ENCODE measurements around the gene TIAM1.

TIAM1 gene

GRCh38 chr21:31130821-31131220 lies 213.2 kb downstream of the TIAM1 start:
- Histone ChIP-seq H3K36me3 (peaks cover 46% of the 10 kb centered on the region), H3K9me3 (no peaks in the 10 kb centered on the region), H3K4me1 (peaks cover 12% of the 10 kb centered on the region; the same call in 1 of the 2 replicates), H3K4me3 (ENCODE audit: low read depth, low read length) (no peak overlapping the region), H3K27me3 (no peaks in the 10 kb centered on the region)
- no peak for DNase-seq
- no peak for TF ChIP-seq CTCF (IDR thresholded peaks at IDR 0.05; ENCODE audit: low read depth, low read length)

GRCh38 chr21:31128234-31128633 lies 215.8 kb downstream of the TIAM1 start:
- no peak for DNase-seq

GRCh38 chr21:31124010-31124409 lies 220.1 kb downstream of the TIAM1 start:
- TF ChIP-seq CTCF (IDR thresholded peaks at IDR 0.05; ENCODE audit: low read depth, low read length) = no peak
- Histone ChIP-seq H3K9me3 (no peaks in the 10 kb centered on the region), H3K4me3 (ENCODE audit: low read depth, low read length) (no peak overlapping the region), H3K36me3 (peaks cover 37% of the 10 kb centered on the region), H3K27me3 (no peaks in the 10 kb centered on the region), H3K4me1 (no peaks in the 10 kb centered on the region)
- no peak for DNase-seq

More at GRCh38 chr21:31128234-31128633, 215.8 kb downstream of the TIAM1 start:
- Histone ChIP-seq H3K27me3 (no peaks in the 10 kb centered on the region), H3K4me3 (ENCODE audit: low read depth, low read length) (no peak overlapping the region), H3K4me1 (peaks cover 6% of the 10 kb centered on the region; the same call in 1 of the 2 replicates), H3K36me3 (peaks cover 42% of the 10 kb centered on the region), H3K9me3 (no peaks in the 10 kb centered on the region)
- TF ChIP-seq CTCF (IDR thresholded peaks at IDR 0.05; ENCODE audit: low read depth, low read length) = no peak

DNA sequence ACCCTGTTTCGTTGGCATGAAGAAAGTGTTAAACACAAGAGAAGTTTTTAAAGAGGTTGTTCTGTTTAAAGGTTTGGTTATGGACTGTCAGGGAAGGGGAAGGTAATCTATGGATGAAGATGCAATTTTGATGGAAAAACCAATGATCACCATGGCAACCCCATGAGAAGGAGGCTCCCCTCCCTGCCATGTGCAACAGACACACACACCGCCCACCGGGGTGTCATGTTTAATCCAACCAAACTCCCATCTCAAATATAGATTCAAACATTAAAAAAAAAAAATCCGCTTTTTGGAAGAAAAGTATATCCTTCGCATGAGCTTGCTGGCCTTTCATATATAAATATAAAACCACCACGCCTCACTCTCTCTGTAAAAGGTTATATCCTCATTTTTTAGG lies 224.9 kb downstream of the TIAM1 start:
- H3K4me3 ChIP-seq (ENCODE audit: low read depth, low read length) = no peak overlapping the region
- H3K27me3 ChIP-seq = no peaks in the 10 kb centered on the region
- TF ChIP-seq CTCF (IDR thresholded peaks at IDR 0.05; ENCODE audit: low read depth, low read length) = no peak
- H3K9me3 ChIP-seq = no peaks in the 10 kb centered on the region
- DNase-seq = no peak
- peaks cover 18% of the 10 kb centered on the region for H3K36me3 ChIP-seq
- H3K4me1 ChIP-seq = 0 out of 2 replicates have a peak, but pooled peaks cover 2% of the 10 kb centered on the region

- H3K36me3 ChIP-seq = peaks cover 8% of the 10 kb centered on the region
- TF ChIP-seq CTCF (IDR thresholded peaks at IDR 0.05; ENCODE audit: low read depth, low read length) = peak; percentile 20; the same call in 1 of the 2 replicates
- H3K4me3 ChIP-seq (ENCODE audit: low read depth, low read length) = no peak overlapping the region
- no peaks in the 10 kb centered on the region for H3K9me3 ChIP-seq
- 0 out of 2 replicates have a peak, but pooled peaks cover 2% of the 10 kb centered on the region for H3K4me1 ChIP-seq
- no peak for DNase-seq
- no peaks in the 10 kb centered on the region for H3K27me3 ChIP-seq
Observed at GRCh38 chr21:31117128-31117916, 226.7 kb downstream of the TIAM1 start.

DNA sequence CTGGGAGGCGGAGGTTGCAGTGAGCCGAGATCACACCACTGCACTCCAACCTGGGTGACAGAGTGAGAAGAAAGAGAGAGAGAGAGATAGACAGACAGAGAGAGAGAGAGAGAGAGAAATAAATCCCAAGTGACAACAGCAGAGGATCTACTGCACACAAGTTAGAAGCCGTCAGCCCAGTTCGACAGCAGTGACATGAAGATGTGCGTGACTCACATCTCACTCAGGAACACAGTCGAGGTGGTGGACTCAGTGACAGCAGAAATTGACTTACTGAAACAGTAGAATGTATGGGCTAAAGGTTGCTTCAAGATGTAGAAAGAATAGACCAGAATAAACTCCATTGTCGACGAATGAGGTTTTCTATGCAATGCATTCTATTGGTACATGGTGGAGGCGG lies 228.8 kb downstream of the TIAM1 start:
- no peak for DNase-seq
- Histone ChIP-seq H3K4me3 (ENCODE audit: low read depth, low read length) (no peak overlapping the region), H3K36me3 (no peaks in the 10 kb centered on the region), H3K27me3 (no peaks in the 10 kb centered on the region), H3K4me1 (0 out of 2 replicates have a peak, but pooled peaks cover 2% of the 10 kb centered on the region), H3K9me3 (no peaks in the 10 kb centered on the region)
- TF ChIP-seq CTCF (IDR thresholded peaks at IDR 0.05; ENCODE audit: low read depth, low read length) = no peak

All from BE2C (cell line).